Thoracic aorta (tissue), 2 donors: ENCODE results near the gene CTDSPL. TPM values are rescaled to one million over a fixed set of nuclear protein-coding genes. Genes with fewer than 3 reads are reported as not detected.

Experiments
- ATAC-seq: fragments of 150-250 bp; one replicate; pipeline ENCODE4 v1.8.0; 2017; ENCODE audit warnings: low read depth; ENCODE audit not compliant: insufficient number of reproducible peaks, low FRiP score
- DNase-seq: peaks from one replicate; pipeline ENCODE4 v3.0.0-alpha.2; 2020; ENCODE audit warnings: low spot score
- H3K27ac ChIP-seq, 2 donors: fragments of 200-600 bp; sonication (generic); 1 replicate in 1 of 2; 2 replicates in 1 of 2; pipeline ENCODE4 v1.5.1; 2016; ENCODE audit warnings: mild to moderate bottlenecking in 2 of 2, moderate library complexity in 2 of 2
- H3K27me3 ChIP-seq: fragments of 200-600 bp; sonication (generic); replicated peaks from 2 replicates; pipeline ENCODE4 v1.6.0; 2016; ENCODE audit warnings: mild to moderate bottlenecking; ENCODE audit not compliant: insufficient read depth
- H3K36me3 ChIP-seq: fragments of 200-600 bp; sonication (generic); one replicate; pipeline ENCODE4 v1.5.1; 2016
- H3K4me1 ChIP-seq, 2 donors: fragments of 200-600 bp; sonication (generic); 1 replicate in 1 of 2; 2 replicates in 1 of 2; pipeline versions ENCODE4 v1.5.1 to v1.6.0; 2016; ENCODE audit warnings: low read depth in 2 of 2, mild to moderate bottlenecking in 1 of 2; ENCODE audit not compliant: control insufficient read depth in 1 of 2
- H3K4me3 ChIP-seq: fragments of 200-600 bp; sonication (generic); 2 replicates; pipeline ENCODE4 v1.5.1; 2016; ENCODE audit warnings: mild to moderate bottlenecking
- H3K9me3 ChIP-seq: fragments of 200-600 bp; sonication (generic); 2 replicates; pipeline ENCODE4 v1.5.1; 2016
- CTCF ChIP-seq: fragments of 200-600 bp; sonication (generic); IDR thresholded peaks from one replicate; pipeline ENCODE4 v1.5.1; 2019; ENCODE audit warnings: antibody characterized with exemption
- total RNA-seq, 2 donors: library from RNA; depleted of rRNA; stranded (reverse); fragments of >200 nt; gene quantifications; one replicate each; pipeline versions ENCODE4 v1.1.0 to v1.2.3, GENCODE V29; 2016

CTDSPL gene
- total RNA-seq, 2 donors from 2014 or later: 55.0 to 59.6 TPM

GRCh38 chr3:37995652-37996641, 134.3 kb downstream of the CTDSPL start:
- DNase-seq (no peak), ATAC-seq (no peak)
- Histone ChIP-seq H3K27me3 (no peaks in the 10 kb centered on the region), H3K27ac (no peak overlapping the region), H3K4me3 (no peak overlapping the region), H3K36me3 (no peaks in the 10 kb centered on the region), H3K9me3 (no peaks in the 10 kb centered on the region), H3K4me1 (peaks cover 11 to 25% of the 10 kb centered on the region in 2 donors)
- no peak for TF ChIP-seq CTCF

GRCh38 chr3:37996785-37997301, 135.2 kb downstream of the CTDSPL start:
- peak; percentile 95 for TF ChIP-seq CTCF
- Histone ChIP-seq H3K4me3 (no peak overlapping the region), H3K4me1 (peaks cover 11 to 25% of the 10 kb centered on the region in 2 donors)

GRCh38 chr3:37997342-37997741, 135.7 kb downstream of the CTDSPL start:
- H3K4me1 ChIP-seq: peaks cover 11 to 25% of the 10 kb centered on the region in 2 donors
- no peaks in the 10 kb centered on the region for H3K9me3 ChIP-seq
- TF ChIP-seq CTCF: no peak
- no peaks in the 10 kb centered on the region for H3K36me3 ChIP-seq
- H3K4me3 ChIP-seq: no peak overlapping the region
- no peak for DNase-seq
- H3K27me3 ChIP-seq: no peaks in the 10 kb centered on the region
- ATAC-seq: no peak
- H3K27ac ChIP-seq: no peak overlapping the region

More at GRCh38 chr3:37996785-37997301, 135.2 kb downstream of the CTDSPL start:
- no peaks in the 10 kb centered on the region for H3K9me3 ChIP-seq
- no peaks in the 10 kb centered on the region for H3K36me3 ChIP-seq
- ATAC-seq (no peak), DNase-seq (no peak)
- H3K27ac ChIP-seq: no peak overlapping the region
- no peaks in the 10 kb centered on the region for H3K27me3 ChIP-seq

GRCh38 chr3:37997791-37998370, 136.2 kb downstream of the CTDSPL start:
- H3K4me1 ChIP-seq: peaks cover 11 to 27% of the 10 kb centered on the region in 2 donors
- H3K36me3 ChIP-seq: no peaks in the 10 kb centered on the region
- TF ChIP-seq CTCF: no peak
- peak overlapping the region; percentile 83 for H3K27ac ChIP-seq
- H3K4me3 ChIP-seq: peak overlapping the region; percentile 81
- no peaks in the 10 kb centered on the region for H3K27me3 ChIP-seq
- H3K9me3 ChIP-seq: no peaks in the 10 kb centered on the region
- DNase-seq: no peak
- no peak for ATAC-seq

- TF ChIP-seq CTCF: no peak
- ATAC-seq: no peak
- no peaks in the 10 kb centered on the region for H3K27me3 ChIP-seq
- H3K4me1 ChIP-seq: peaks cover 4 to 34% of the 10 kb centered on the region in 2 donors
- no peaks in the 10 kb centered on the region for H3K9me3 ChIP-seq
- H3K36me3 ChIP-seq: no peaks in the 10 kb centered on the region
- no peak overlapping the region for H3K27ac ChIP-seq
- DNase-seq: no peak
- no peak overlapping the region for H3K4me3 ChIP-seq
These were observed 138.2 kb downstream of the CTDSPL start for GRCh38 chr3:37999836-38000235.
